Fibroblast of peridontal ligament (primary cell): Measurements from ENCODE around the gene NOP14.
"Not testable (repeated sequence)": the region's sequence is repeated elsewhere in the genome, so short reads cannot be mapped to it uniquely, and the experiment has no call there.

ENCODE experiments used
- DNase-seq: peaks from one replicate; pipeline ENCODE4 v3.0.0-alpha.2; 2010; ENCODE audit errors: extremely low read depth

The NOP14 gene

DNA sequence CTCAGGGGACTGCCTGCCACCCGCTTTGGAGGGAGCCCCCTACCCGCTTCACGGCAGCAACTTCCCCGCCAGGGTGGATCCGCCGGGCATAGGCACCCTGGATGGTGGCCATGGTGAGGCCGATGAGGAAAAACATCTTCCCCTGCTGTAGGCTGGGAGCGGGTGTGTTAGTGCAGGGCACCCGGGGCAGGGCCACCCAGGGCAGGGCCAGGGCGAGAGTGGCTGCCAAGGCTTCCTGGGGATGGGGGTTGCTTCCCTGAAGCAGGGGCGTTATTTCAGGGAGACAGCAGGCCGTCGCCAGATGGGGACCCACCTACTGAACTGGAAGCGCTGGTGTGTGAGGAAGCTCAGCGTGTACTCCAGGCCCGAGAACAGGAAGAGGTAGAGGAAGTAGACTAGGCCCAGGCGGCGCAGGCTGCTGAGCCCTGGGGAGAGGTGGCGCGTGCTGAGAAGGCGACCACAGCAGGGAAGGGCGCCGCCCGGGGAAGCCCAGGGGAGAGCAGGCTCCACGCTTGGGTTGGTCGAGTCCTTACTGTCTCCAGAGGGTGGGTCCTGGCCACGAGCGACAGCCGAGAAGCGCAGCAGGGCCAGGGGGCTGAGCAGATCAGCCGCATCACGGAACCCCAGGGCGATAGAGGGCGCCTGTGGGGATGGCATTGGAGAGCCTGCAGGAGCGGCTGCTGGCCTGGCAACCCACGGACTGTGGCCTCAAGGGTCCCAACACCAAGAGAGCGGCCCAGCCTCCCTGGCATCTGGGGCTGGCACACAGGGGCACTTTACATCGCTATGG, 31.5 kb downstream of the NOP14 start:
- no peak for DNase-seq

DNA sequence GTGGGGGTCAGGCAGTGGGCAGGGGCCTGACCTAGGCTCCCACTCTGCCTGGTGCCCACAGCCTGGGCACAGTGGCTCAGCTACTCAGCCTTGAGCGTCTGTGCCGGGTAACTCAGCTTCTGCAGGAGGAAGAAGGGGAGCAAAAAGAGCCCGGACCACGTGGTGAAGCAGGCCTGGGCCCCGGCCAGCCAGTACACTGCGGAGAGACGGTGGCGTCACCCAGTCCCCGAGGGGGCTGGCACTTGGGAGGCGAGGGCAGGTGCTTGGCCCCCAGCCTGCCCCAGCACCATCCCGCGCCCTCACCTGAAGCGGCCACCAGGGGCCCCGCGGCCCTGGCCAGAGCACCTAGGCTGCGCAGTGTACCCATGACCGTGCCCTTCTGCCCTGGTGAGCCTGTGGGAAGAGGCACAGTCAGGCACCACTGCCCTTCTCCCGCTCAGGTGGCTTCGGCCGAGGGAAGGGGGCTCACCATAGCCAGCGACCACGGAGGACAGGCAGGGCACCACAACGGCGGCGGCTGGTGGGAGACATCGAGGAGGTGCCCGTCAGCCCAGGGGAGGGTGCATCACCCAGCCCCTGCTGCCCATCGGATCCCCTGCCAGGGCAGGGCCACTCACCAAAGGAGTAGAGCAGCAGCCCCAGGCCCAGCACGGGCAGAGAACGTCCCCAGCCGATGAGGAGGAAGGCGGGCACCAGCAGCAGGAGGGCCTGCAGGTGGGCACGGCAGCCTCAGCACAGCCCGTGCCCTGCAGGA, 32.3 kb downstream of the NOP14 start:
- DNase-seq, result no peak

DNA sequence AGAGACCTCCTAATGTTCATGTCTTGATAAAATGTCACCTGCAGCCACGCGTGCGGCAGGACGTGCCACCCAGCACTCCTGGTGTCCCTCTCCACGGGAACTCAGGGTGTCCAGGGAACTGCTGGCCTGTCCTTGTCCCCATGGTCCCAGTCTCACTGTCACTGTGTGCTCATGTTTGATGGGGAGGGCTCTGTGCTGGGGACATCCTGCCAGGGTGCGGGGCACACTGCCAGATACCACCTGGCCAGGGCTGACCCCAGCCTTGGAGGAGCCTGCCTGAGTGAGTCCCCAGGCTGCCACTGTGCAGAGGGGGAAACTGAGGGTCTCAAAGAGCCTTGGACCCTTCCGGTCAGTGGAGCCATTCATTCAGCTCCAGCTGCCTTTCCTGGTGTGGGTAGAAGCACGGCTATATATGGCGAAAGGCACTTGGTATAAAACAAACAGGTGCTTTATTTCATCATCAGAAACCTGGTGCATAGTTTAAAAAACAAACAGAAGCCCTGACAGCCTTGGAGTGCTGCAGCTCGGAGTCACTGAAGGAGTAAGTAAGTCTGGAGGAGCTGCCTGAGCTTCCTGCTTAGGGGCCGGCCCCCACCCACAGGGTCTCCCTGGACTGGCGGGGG, 33.0 kb downstream of the NOP14 start:
- no peak for DNase-seq

DNA sequence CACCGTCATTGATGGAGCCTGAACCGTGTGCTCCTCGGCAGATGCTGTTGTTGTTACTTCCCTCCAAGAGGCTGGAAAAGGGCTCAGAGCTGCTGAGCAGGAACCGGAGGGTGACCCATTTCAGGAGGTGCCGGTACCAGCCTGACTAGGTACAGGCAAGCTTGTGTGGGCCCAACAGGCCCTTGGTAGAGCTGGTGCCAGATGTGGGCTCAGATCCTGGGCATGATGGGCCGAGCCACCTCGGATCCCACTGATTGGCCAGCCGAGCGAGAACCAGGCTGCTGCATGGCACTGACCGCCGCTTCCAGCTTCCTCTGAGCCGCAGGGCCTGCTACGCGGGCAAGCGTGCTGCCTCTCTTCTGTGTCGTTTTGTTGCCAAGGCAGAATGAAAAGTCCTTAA, 33.7 kb downstream of the NOP14 start:
- no peak for DNase-seq

DNA sequence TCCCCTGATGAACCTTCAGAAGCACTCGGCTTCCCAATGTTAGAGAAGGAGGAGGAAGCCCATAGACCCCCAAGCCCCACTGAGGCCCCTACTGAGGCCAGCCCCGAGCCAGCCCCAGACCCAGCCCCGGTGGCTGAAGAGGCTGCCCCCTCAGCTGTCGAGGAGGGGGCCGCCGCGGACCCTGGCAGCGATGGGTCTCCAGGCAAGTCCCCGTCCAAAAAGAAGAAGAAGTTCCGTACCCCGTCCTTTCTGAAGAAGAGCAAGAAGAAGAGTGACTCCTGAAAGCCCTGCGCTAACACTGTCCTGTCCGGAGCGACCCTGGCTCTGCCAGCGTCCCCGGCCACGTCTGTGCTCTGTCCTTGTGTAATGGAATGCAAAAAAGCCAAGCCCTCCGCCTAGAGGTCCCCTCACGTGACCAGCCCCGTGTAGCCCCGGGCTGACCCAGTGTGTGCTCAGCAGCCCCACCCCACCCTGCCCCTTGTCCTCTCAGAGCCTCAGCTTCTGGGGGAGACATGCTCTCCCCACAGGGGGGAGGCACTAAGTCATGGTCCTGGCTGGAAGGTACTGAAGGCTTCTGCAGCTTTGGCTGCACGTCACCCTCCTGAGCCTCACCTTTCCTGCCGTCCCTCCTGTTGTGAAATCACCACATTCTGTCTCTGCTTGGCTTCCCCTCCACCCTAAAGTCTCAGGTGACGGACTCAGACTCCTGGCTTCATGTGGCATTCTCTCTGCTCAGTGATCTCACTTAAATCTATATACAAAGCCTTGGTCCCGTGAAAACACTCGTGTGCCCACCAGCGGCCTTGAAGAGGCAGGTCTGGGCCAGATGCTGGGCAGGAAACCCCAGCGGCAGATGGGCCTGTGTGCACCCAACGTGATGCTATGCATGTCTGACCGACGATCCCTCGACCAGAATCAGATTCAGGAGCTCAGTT, 34.7 kb downstream of the NOP14 start:
- DNase-seq, result no peak

DNA sequence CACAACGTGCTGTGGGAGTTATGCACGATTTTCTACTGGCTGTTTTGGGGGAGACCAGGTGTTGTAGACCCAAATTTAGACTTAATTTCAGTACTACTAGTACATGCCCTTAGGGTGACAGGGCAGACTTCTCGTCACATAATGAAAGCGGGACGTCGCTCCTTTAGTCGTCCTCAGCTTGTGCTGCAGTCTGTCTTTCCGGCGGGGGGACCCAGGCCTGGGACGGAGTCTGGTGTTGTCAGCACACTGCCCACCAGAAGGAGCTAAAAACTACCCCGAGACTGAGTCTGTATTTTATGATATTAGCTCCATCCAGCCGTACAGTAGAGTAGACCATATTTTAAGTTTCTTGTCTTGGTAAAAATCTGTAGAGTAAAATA, 35.5 kb downstream of the NOP14 start:
- DNase-seq, result no peak

DNA sequence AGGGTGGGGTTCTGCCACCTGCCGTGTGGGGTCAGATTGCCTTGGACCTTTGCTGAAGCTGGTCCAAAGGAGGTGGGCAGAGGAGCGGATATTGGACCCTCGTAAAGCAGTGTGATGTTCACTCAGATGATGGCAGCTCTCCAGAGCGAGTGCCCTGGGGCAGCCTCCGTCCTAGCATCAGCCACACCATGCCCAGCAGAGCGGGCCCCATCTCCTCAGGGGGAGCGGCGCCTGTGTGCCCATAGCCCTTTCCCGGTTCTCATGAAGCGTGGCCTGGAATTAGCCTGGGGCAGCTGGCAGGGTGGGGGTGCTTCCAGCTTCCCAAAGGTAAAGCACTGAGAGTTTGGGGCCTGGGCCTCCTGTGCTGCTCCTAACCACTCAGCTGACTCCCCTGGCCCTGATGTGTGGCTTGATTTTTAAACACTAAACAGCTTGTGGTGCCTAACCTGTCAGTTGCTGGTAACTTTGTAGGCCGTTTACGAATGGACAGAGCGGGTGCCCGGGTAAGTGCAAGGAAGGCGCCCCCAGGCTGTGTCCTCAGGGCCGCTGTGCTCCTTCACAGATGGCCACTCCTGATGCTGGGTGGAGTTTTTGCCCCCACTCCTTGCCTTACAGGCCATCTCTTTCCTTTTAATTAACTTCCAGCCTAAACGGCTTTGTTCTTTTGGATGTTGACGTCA, 36.0 kb downstream of the NOP14 start:
- DNase-seq, result no peak

DNA sequence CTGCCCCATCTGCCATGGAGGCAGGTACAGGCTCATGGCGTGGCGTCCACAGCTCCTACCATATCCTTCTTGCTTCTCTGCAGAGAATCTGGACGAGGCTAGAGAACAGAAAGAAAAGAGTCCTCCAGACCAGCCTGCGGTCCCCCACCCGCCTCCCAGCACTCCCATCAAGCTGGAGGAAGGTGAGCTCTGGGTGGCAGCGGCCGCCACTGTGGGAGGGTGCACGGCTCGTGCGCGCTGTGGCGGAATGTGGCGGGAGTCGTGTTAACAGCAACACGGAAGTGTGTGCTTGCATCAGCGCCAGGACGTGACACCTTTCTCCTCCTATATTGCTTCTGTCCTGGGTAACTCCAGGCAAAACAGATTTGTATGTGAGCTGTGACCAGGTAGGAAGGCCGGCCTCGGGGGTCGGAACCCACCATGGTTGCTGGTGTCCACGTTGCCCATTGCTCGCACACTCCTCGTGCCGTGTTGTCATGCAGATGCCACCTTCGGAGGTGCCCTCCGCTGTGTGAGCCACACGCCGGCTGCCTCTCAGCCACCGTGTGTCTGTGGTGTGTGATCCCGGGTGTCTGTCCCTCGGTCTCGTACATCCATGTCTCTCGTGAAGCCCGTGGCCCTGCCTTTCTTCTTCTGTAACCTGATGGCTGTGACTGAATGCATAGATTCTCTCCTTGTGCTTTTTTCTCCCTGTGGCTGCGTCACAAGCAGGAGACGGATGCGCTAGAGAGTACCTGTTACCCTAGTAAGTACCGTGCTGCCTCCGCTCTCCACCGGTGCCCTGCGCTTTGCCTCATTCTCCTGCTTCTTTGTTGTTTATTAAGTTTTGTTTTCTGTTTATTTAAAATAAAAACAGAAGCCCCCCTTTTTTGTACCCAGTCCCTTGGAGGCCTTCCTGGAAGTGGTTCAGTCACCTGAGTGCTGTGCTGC, 37.0 kb downstream of the NOP14 start:
- no peak for DNase-seq

DNA sequence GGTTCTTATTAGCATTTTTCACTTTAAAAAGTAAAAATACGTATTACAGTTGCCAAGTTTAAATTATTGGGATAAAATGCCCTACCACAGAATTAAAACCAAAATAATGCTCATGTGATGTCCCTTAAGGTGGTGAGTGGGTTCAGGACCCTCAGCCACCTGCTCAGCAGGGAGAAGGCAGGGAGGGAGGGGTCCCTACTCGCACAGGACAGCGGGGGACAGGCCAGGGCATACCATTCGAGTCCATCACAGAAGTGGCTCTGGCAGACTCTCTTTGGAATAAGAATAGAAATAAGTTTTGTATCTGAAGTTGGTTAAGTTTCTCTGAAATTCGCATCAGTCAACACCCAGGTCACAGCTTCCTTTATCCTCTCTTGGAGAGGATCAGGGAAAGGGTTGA, 37.7 kb downstream of the NOP14 start:
- no peak for DNase-seq

DNA sequence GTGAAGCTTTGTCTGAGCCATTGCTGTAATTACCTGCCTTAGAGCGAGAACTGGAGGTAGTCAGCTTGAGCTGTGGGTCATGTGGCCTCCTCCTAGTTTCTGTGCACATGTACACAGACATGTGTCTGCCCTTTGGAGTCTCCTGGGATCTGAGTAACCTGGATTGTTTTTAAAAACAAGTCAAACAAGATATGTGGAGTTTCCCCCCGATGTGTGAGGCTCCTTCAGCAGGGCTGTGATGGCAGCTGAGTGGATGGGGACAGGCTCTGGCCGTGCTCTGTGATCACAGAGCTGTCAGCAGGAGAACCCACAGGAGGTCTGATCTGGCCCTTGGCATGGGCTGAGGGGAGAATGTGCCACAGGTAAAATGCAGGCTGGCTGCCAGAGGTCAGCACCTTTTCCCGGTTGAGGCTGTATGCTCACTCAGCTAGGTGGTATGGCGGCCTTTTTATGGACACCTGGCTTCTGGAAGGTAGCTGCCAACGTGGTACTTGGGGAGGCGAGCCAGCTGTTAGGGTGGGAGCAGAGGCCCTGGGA, 38.4 kb downstream of the NOP14 start:
- DNase-seq, result no peak

DNA sequence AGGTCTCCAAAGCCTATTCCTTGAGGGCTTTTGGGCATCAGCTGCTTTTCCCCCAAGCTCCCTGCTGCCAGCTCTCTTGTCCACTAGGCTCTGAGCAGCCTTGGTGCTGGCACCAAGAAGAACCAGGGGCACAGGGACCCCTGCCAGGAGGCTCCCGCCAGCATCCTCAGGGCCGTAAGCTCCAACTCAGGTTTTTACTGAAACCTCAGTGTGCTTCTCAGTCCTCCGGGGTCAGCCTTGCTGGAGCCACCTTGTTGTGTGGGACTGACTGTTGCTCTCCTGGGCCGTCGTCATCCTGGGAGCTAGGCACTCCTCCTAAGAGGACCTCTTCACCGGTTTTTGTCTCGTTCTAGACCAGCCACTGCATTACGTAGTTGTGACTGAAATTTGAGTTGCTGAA, 38.9 kb downstream of the NOP14 start:
- DNase-seq, result no peak

DNA sequence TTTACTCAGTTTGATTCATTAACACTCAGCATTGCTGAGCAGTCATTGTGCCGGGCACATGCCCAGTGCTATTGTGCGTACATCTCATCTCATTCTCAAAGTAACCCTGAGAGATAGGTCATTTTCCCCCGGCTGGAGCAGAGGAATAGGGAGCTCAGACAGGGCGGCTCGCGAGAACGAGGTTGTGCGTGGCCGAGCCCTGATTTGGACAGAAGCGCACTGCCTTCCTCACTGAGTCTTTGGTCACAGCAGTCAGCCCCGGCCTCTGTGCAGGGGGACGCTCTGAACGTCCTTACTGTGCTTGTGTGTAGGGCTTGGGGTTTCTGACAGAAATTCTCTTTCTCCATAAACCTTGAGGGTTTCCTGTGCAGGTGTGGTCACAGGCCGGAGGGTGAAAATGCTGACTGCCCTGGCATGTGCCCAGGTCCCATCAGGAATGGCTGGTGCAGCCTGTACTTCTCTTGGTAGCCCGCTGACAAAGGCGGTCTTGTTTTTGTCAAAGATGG, 39.5 kb downstream of the NOP14 start:
- DNase-seq, result no peak

DNA sequence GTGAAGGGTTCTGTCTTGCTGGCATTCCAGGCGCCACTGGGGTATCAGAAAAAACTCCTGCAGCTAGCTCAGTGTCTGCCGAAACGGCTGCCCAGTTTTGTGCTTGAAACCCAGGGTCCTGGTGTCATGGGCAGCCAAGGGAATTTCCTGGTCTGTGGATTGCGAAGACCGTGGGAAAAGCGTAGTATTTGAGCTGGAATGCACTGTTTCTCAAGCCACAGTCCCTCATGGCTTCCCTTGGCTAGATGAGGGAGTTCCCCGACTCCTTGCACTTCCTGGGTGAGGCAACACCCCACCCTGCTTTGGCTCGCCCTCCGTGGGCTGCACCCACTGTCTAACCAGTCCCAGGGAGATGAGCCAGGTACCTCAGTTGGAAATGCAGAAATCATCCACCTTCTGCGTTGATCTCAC, 40.1 kb downstream of the NOP14 start:
- peak; percentile 34 for DNase-seq

DNA sequence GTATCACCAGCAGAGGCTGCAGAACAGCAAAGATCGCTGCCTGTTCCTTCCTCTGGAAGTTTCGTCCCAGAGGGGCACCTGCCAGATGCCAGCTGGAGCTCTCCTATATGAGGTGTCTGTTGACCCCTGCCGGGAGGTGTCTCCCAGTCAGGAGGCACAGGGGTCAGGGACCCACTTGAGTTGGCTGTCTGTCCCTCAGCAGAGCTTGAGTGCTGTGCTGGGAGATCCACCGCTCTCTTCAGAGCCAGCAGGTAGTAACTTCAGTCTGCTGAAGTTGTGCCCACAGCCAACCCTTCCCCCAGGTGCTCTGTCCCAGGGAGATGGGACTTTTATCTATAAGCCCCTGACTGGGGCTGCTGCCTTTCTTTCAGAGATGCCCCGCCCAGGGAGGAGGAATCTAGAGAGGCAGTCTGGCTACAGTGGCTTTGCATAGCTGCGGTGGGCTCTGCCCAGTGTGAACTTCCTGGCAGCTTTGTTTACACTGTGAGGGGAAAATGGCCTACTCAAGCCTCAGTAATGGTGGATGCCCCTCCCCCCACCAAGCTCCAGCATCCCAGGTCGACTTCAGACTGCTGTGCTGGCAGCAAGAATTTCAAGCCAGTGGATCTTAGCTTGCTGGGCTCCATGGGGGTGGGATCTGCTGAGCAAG, 40.6 kb downstream of the NOP14 start:
- DNase-seq, result peak; percentile 32

DNA sequence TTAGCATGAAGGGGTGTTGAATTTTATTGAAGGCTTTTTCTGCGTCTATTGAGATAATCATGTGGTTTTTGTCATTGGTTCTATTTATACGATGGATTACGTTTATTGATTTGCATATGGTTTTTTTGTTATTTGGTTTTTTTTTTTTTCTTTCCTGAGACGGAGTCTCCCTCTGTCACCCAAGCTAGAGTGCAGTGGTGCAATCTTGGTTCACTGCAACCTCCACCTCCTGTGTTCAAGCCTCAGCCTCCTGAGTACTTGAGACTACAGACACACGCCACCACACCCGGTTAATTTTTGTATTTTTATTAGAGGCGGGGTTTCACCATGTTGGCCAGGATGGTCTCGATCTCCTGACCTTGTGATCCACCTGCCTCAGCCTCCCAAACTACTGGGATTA, 44.5 kb downstream of the NOP14 start:
- DNase-seq, result not testable (repeated sequence)

DNA sequence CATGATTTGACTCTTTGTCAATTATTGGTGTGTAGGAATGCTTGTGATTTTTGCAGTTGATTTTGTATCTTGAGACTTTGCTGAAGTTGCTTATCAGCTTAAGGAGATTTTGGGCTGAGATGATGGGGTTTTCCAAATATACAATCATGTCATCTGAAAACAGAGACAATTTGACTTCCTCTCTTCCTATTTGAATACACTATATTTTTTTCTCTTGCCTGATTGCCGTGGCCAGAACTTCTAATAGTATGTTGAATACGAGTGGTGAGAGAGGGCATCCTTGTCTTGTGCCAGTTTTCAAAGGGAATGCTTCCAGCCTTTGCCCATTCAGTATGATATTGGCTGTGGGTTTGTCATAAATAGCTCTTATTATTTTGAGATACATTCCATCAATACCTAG, 44.9 kb downstream of the NOP14 start:
- DNase-seq, result not testable (repeated sequence)

DNA sequence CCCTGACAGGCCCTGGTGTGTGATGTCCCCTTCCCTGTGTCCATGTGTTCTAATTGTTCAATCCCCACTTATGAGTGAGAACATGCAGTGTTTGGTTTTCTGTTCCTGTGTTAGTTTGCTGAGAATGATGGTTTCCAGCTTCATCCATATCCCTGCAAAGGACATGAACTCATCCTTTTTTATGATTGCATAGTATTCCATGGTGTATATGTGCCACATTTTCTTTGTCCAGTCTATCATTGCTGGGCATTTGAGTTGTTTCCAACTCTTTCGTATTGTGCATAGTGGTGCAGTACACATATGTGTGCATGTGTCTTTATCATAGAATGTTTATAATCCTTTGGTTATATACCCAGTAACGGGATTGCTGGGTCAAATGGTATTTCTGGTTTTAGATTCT, 46.5 kb downstream of the NOP14 start:
- DNase-seq, result not testable (repeated sequence)

DNA sequence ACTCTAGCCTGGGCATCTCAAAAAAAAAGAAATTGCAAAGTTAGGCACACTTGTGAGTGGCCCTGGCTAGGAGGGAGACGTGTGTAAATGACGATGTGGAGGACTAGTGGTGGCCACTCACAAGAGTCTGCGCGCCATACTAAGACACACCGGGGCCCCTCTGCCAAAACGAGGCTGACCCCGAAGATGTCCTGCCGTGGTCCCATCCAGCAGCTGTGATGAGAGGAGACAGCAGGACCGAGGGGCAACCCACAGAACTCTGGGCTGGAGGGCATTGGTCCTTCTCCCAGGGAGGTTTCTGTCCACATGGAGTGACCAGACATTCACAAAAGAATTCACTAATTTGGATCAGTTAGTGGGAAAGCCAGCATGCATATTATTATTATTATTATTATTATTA, 47.4 kb downstream of the NOP14 start:
- no peak for DNase-seq
